Measurements from ENCODE around the gene CRBN.

DNA sequence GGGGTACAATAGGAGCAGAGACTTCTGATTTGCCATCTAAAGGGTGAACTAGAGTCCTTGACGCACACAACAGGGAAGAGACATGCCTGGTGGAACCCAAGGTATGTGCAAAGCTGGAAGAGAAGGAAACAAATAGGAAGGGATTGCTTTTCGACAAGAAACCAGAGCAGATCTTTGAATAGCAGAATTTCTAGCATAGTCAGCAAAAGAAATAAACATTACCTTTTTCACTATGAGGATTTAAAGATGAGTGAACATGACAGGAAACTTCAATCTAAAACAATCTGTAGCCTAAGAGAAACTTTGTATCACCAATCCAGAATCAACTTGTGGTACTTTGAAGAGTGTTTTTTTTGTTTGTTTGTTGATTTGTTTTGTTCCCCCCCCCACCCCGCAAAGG, 74.2 kb downstream of the CRBN start:
- TF ChIP-seq NR2C2 (CRISPR knock-in tag; IDR thresholded peaks at IDR 0.05; ENCODE audit: borderline replicate concordance): no peak
- no peak for TF ChIP-seq POLR2AphosphoS5 (IDR thresholded peaks at IDR 0.05; ENCODE audit: low read depth, low read length)
- TF ChIP-seq, protein P1, sequence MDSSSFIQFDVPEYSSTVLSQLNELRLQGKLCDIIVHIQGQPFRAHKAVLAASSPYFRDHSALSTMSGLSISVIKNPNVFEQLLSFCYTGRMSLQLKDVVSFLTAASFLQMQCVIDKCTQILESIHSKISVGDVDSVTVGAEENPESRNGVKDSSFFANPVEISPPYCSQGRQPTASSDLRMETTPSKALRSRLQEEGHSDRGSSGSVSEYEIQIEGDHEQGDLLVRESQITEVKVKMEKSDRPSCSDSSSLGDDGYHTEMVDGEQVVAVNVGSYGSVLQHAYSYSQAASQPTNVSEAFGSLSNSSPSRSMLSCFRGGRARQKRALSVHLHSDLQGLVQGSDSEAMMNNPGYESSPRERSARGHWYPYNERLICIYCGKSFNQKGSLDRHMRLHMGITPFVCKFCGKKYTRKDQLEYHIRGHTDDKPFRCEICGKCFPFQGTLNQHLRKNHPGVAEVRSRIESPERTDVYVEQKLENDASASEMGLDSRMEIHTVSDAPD (CRISPR knock-in tag; IDR thresholded peaks at IDR 0.05): no peak
- TF ChIP-seq PTBP1 (IDR thresholded peaks at IDR 0.05; ENCODE audit: low read depth, low read length, poor library complexity, severe bottlenecking): no peak
- TF ChIP-seq STAT6 (CRISPR knock-in tag; IDR thresholded peaks at IDR 0.05; ENCODE audit: borderline replicate concordance): no peak
- no peak for TF ChIP-seq MAX (IDR thresholded peaks at IDR 0.05)
- TF ChIP-seq ZBTB7A (CRISPR knock-in tag; IDR thresholded peaks at IDR 0.05): no peak
- no peak for TF ChIP-seq ZNF121 (CRISPR knock-in tag; IDR thresholded peaks at IDR 0.05)
- TF ChIP-seq MEIS2 (CRISPR knock-in tag; IDR thresholded peaks at IDR 0.05): no peak

Data from HepG2 (cell line).